Panc1 (cell line): Measurements from ENCODE around the gene WDFY2. TPM values are rescaled to one million over a fixed set of nuclear protein-coding genes. Genes with fewer than 3 reads are reported as not detected.

Experiments used
- ATAC-seq: fragments of 200-7000 bp; cut with Tn5 transposase; 2 replicates; pipeline ENCODE4 v1.9.1; 2020; ENCODE audit warnings: mild to moderate bottlenecking, moderate library complexity
- BruUV-seq: library from RNA; stranded (reverse); fragments of 400-500 nt; replicated peaks from 2 replicates; lab custom pipeline; 2021; lab: Mats Ljungman, UMichigan
- CTCF ChIA-PET: fragments of 300-600 bp; sonication (Branson Sonifier 250); formaldehyde crosslinking; loops from one replicate; lab custom pipeline; 2022; ENCODE audit warnings: antibody characterized with exemption; lab: Charles Lee
- POLR2A ChIA-PET: fragments of 300-600 bp; sonication (Branson Sonifier 250); formaldehyde crosslinking; loops from one replicate; lab custom pipeline; 2022; ENCODE audit warnings: antibody characterized with exemption; lab: Charles Lee
- DNase-seq: peaks from one replicate; pipeline ENCODE4 v3.0.0-alpha.2; 2010; ENCODE audit warnings: low read depth, low spot score
- H3K27ac ChIP-seq: 2 replicates; pipeline ENCODE4 v1.5.1; 2011; ENCODE audit warnings: mild to moderate bottlenecking, low read length, inconsistent platforms
- H3K27me3 ChIP-seq: fragments of 200-500 bp; sonication (Bioruptor generic); 2 replicates; pipeline ENCODE4 v1.6.0; 2014; ENCODE audit warnings: low read length, inconsistent platforms; ENCODE audit not compliant: control insufficient read depth, insufficient read depth
- H3K36me3 ChIP-seq: fragments of 200-500 bp; sonication (Bioruptor generic); 2 replicates; pipeline ENCODE4 v1.5.1; 2014; ENCODE audit warnings: inconsistent platforms, mild to moderate bottlenecking, low read length, moderate library complexity; ENCODE audit not compliant: control insufficient read depth, insufficient read depth
- H3K4me1 ChIP-seq: 2 replicates; pipeline ENCODE4 v1.5.1; 2011; ENCODE audit warnings: inconsistent platforms, mild to moderate bottlenecking, low read length, moderate library complexity; ENCODE audit not compliant: control insufficient read depth, insufficient read depth
- H3K4me3 ChIP-seq, 2 experiments: 2 replicates each; pipeline ENCODE4 v1.5.1; 2011 to 2012; ENCODE audit warnings: low read depth in 2 of 2, low read length in 2 of 2, mild to moderate bottlenecking in 2 of 2, inconsistent platforms in 1 of 2, moderate library complexity in 1 of 2
- H3K9me3 ChIP-seq: fragments of 200-500 bp; sonication (Bioruptor generic); 2 replicates; pipeline ENCODE4 v1.5.1; 2014; ENCODE audit warnings: low read depth, mild to moderate bottlenecking, inconsistent platforms, low read length, moderate library complexity; ENCODE audit not compliant: control insufficient read depth, insufficient read depth
- CTCF ChIP-seq: fragments of 450-650 bp; IDR thresholded peaks from 2 replicates; pipeline ENCODE4 v1.5.1; 2017; ENCODE audit warnings: mild to moderate bottlenecking
- POLR2AphosphoS5 ChIP-seq: IDR thresholded peaks from 2 replicates; pipeline ENCODE4 v1.6.1; 2012; ENCODE audit warnings: mild to moderate bottlenecking, low read depth, low read length, moderate library complexity
- REST ChIP-seq, 2 experiments: IDR thresholded peaks; 2 replicates each; pipeline ENCODE4 v1.6.1; 2011 to 2012; ENCODE audit warnings: low read depth in 2 of 2, control low read depth in 1 of 2, low read length in 1 of 2, mild to moderate bottlenecking in 1 of 2, moderate library complexity in 1 of 2; ENCODE audit not compliant: insufficient read depth in 1 of 2
- SIN3A ChIP-seq: IDR thresholded peaks from 2 replicates; pipeline ENCODE4 v1.6.1; 2012; ENCODE audit warnings: low read depth, mild to moderate bottlenecking, low read length, moderate library complexity, borderline replicate concordance; ENCODE audit not compliant: insufficient read depth
- TCF7L2 ChIP-seq: IDR thresholded peaks from 2 replicates; pipeline ENCODE4 v1.6.1; 2011; ENCODE audit warnings: mild to moderate bottlenecking, low read depth, low read length, inconsistent platforms
- in situ Hi-C: cut with HindIII; loops from 2 replicates; pipeline ENCODE4 v1.10.0; 2016; ENCODE audit warnings: low sequenced_read_pairs, low pct_unique_long_range_greater_than_20kb
- intact Hi-C: fragments of 100-400 bp; cut with micrococcal nuclease; formaldehyde crosslinking; loops from one replicate; pipeline ENCODE4 v1.10.0; 2022; ENCODE audit not compliant: unreplicated experiment
- total RNA-seq: library from RNA; stranded (reverse); gene quantifications from one replicate; pipeline ENCODE4 v1.2.1, GENCODE V29; 2021; ENCODE audit not compliant: unreplicated experiment

WDFY2 gene
- total RNA-seq, 1 experiment from 2014 or later, result 7.8 TPM

GRCh38 chr13:51675877-51676276 is 91.6 kb downstream of the WDFY2 start:
- no peaks in the 10 kb centered on the region for H3K4me1 ChIP-seq
- ChIA-PET CTCF (no interaction called here), POLR2A (no interaction called here)
- ATAC-seq, result no peak
- TF ChIP-seq POLR2AphosphoS5 (no peak), SIN3A (no peak), REST (IDR thresholded peaks at IDR 0.05; ENCODE audit: insufficient read depth in 1 of 2, low read depth in 2 of 2, low read length in 1 of 2) (no peak), CTCF (no peak), TCF7L2 (no peak)
- in situ Hi-C loops (no loop called here), intact Hi-C loops (no loop called here)
- no peaks in the 10 kb centered on the region for H3K27me3 ChIP-seq
- no peaks in the 10 kb centered on the region for H3K36me3 ChIP-seq
- no peaks in the 10 kb centered on the region for H3K9me3 ChIP-seq
- DNase-seq, result no peak
- no TSS peak for BruUV-seq
- no peak overlapping the region for H3K27ac ChIP-seq
- no peak overlapping the region for H3K4me3 ChIP-seq

GRCh38 chr13:51676739-51677138 is 92.5 kb downstream of the WDFY2 start:
- TF ChIP-seq TCF7L2, result no peak
- TF ChIP-seq REST (IDR thresholded peaks at IDR 0.05; ENCODE audit: insufficient read depth in 1 of 2, low read depth in 2 of 2, low read length in 1 of 2), result no peak
- no peak for TF ChIP-seq SIN3A
- TF ChIP-seq CTCF, result no peak
- TF ChIP-seq POLR2AphosphoS5, result no peak
- Histone ChIP-seq H3K27ac (no peak overlapping the region), H3K4me3 (no peak overlapping the region), H3K9me3 (no peaks in the 10 kb centered on the region), H3K4me1 (no peaks in the 10 kb centered on the region), H3K36me3 (no peaks in the 10 kb centered on the region), H3K27me3 (no peaks in the 10 kb centered on the region)
- DNase-seq (no peak), ATAC-seq (no peak)
- intact Hi-C loops (no loop called here), in situ Hi-C loops (no loop called here)
- ChIA-PET CTCF (no interaction called here), POLR2A (no interaction called here)
- no TSS peak for BruUV-seq
